Measurements from ENCODE around the gene PARVG.

Gene PARVG

GRCh38 chr22:44142421-44143104 is 38.2 kb upstream of the PARVG start:
- ChIA-PET POLR2A (no interaction called here), CTCF (no interaction called here)
- H3K36me3 ChIP-seq (ENCODE audit: control insufficient read depth in 2 of 2, insufficient read depth in 1 of 2, low read length in 2 of 2), result peaks cover 0 to 12% of the 10 kb centered on the region in 2 experiments; a peak in 1 of 3 replicates
- H3K27ac ChIP-seq (ENCODE audit: extremely low read depth, low read depth, low read length), result no peak overlapping the region
- no peaks in the 10 kb centered on the region for H3K9me3 ChIP-seq (ENCODE audit: control insufficient read depth, insufficient read depth, low read depth, low read length)
- H3K4me1 ChIP-seq (ENCODE audit: control insufficient read depth, insufficient read depth, low read length), result no peaks in the 10 kb centered on the region
- no peak overlapping the region for H3K4me3 ChIP-seq (ENCODE audit: low read depth, low read length)
- TF ChIP-seq ZNF423 (tag by site-specific recombination; IDR thresholded peaks at IDR 0.05) (0 out of 2 replicates have a peak, but pooled peaks have one; percentile 21), ZNF16 (tag by site-specific recombination; IDR thresholded peaks at IDR 0.05; ENCODE audit: low read depth) (peak; percentile 84), KLF7 (tag by site-specific recombination; IDR thresholded peaks at IDR 0.05; ENCODE audit: borderline replicate concordance) (no peak)

DNA sequence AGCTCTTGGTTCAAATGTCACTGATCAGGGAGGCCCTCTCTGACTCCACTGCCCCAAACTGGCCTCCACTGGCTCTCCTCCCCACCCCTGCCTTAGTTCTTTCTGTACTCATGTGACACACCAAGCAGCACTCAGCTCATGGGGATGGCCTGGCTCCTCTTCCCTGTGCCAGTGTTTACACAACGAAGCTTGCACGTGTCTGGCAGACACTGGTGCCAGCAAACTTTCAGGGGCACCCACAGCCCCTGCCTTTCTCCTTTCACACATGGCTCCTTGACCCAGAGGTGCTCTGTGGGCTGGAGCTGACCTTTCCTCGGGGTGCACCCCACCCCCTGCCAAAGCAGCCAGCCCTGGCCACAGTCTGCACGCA is 37.6 kb upstream of the PARVG start:
- TF ChIP-seq ZNF501 (tag by site-specific recombination; IDR thresholded peaks at IDR 0.05) (no peak), KLF9 (tag by site-specific recombination; IDR thresholded peaks at IDR 0.05; ENCODE audit: low read depth) (no peak), ZNF155 (tag by site-specific recombination; IDR thresholded peaks at IDR 0.05) (no peak), ZNF175 (tag by site-specific recombination; IDR thresholded peaks at IDR 0.05) (no peak), ZSCAN16 (tag by site-specific recombination; IDR thresholded peaks at IDR 0.05) (no peak), PRDM10 (tag by site-specific recombination; IDR thresholded peaks at IDR 0.05) (no peak), MZF1 (tag by site-specific recombination; IDR thresholded peaks at IDR 0.05; ENCODE audit: borderline replicate concordance) (no peak; the same call in 1 of the 2 replicates)
- TF ChIP-seq, protein P1, sequence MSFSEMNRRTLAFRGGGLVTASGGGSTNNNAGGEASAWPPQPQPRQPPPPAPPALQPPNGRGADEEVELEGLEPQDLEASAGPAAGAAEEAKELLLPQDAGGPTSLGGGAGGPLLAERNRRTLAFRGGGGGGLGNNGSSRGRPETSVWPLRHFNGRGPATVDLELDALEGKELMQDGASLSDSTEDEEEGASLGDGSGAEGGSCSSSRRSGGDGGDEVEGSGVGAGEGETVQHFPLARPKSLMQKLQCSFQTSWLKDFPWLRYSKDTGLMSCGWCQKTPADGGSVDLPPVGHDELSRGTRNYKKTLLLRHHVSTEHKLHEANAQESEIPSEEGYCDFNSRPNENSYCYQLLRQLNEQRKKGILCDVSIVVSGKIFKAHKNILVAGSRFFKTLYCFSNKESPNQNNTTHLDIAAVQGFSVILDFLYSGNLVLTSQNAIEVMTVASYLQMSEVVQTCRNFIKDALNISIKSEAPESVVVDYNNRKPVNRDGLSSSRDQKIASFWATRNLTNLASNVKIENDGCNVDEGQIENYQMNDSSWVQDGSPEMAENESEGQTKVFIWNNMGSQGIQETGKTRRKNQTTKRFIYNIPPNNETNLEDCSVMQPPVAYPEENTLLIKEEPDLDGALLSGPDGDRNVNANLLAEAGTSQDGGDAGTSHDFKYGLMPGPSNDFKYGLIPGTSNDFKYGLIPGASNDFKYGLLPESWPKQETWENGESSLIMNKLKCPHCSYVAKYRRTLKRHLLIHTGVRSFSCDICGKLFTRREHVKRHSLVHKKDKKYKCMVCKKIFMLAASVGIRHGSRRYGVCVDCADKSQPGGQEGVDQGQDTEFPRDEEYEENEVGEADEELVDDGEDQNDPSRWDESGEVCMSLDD (tag by site-specific recombination; IDR thresholded peaks at IDR 0.05), result no peak
- ChIA-PET CTCF (no interaction called here), POLR2A (no interaction called here)
- Histone ChIP-seq H3K27ac (ENCODE audit: extremely low read depth, low read depth, low read length) (no peak overlapping the region), H3K9me3 (ENCODE audit: control insufficient read depth, insufficient read depth, low read depth, low read length) (no peaks in the 10 kb centered on the region), H3K4me1 (ENCODE audit: control insufficient read depth, insufficient read depth, low read length) (no peaks in the 10 kb centered on the region), H3K36me3 (ENCODE audit: control insufficient read depth in 2 of 2, insufficient read depth in 1 of 2, low read length in 2 of 2) (peaks cover 0 to 8% of the 10 kb centered on the region in 2 experiments; a peak in 1 of 3 replicates), H3K4me3 (ENCODE audit: low read depth, low read length) (no peak overlapping the region)

DNA sequence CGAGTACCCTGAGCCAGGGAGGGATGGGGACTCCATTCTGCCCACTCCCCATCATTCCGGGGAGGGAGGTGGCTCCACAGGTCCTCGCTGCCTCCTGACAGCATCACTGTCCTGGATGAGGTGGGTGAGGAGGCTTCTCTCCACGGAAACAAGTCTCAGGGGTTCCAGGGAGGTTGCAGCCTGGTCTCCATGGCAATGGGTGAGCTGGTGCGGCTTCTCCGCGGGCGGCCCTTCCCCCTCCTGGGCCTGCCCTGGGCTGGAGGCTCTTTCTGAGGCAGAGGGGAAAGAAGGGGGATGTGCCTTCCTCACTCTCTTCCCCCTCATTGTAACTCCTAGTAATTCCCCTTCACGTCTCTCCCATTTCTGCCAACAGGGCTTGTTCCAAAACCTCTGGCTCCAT is 37.1 kb upstream of the PARVG start:
- peaks cover 0 to 5% of the 10 kb centered on the region in 2 experiments; a peak in 1 of 3 replicates for H3K36me3 ChIP-seq (ENCODE audit: control insufficient read depth in 2 of 2, insufficient read depth in 1 of 2, low read length in 2 of 2)
- H3K4me3 ChIP-seq (ENCODE audit: low read depth, low read length), result no peak overlapping the region
- CTCF ChIA-PET, result no interaction called here
- no peaks in the 10 kb centered on the region for H3K9me3 ChIP-seq (ENCODE audit: control insufficient read depth, insufficient read depth, low read depth, low read length)
- no peaks in the 10 kb centered on the region for H3K4me1 ChIP-seq (ENCODE audit: control insufficient read depth, insufficient read depth, low read length)
- H3K27ac ChIP-seq (ENCODE audit: extremely low read depth, low read depth, low read length), result no peak overlapping the region
- POLR2A ChIA-PET, result no interaction called here
- TF ChIP-seq, protein P2, sequence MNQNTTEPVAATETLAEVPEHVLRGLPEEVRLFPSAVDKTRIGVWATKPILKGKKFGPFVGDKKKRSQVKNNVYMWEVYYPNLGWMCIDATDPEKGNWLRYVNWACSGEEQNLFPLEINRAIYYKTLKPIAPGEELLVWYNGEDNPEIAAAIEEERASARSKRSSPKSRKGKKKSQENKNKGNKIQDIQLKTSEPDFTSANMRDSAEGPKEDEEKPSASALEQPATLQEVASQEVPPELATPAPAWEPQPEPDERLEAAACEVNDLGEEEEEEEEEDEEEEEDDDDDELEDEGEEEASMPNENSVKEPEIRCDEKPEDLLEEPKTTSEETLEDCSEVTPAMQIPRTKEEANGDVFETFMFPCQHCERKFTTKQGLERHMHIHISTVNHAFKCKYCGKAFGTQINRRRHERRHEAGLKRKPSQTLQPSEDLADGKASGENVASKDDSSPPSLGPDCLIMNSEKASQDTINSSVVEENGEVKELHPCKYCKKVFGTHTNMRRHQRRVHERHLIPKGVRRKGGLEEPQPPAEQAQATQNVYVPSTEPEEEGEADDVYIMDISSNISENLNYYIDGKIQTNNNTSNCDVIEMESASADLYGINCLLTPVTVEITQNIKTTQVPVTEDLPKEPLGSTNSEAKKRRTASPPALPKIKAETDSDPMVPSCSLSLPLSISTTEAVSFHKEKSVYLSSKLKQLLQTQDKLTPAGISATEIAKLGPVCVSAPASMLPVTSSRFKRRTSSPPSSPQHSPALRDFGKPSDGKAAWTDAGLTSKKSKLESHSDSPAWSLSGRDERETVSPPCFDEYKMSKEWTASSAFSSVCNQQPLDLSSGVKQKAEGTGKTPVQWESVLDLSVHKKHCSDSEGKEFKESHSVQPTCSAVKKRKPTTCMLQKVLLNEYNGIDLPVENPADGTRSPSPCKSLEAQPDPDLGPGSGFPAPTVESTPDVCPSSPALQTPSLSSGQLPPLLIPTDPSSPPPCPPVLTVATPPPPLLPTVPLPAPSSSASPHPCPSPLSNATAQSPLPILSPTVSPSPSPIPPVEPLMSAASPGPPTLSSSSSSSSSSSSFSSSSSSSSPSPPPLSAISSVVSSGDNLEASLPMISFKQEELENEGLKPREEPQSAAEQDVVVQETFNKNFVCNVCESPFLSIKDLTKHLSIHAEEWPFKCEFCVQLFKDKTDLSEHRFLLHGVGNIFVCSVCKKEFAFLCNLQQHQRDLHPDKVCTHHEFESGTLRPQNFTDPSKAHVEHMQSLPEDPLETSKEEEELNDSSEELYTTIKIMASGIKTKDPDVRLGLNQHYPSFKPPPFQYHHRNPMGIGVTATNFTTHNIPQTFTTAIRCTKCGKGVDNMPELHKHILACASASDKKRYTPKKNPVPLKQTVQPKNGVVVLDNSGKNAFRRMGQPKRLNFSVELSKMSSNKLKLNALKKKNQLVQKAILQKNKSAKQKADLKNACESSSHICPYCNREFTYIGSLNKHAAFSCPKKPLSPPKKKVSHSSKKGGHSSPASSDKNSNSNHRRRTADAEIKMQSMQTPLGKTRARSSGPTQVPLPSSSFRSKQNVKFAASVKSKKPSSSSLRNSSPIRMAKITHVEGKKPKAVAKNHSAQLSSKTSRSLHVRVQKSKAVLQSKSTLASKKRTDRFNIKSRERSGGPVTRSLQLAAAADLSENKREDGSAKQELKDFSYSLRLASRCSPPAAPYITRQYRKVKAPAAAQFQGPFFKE (tag by site-specific recombination; IDR thresholded peaks at IDR 0.05; ENCODE audit: borderline replicate concordance), result no peak
- TF ChIP-seq, protein P3, sequence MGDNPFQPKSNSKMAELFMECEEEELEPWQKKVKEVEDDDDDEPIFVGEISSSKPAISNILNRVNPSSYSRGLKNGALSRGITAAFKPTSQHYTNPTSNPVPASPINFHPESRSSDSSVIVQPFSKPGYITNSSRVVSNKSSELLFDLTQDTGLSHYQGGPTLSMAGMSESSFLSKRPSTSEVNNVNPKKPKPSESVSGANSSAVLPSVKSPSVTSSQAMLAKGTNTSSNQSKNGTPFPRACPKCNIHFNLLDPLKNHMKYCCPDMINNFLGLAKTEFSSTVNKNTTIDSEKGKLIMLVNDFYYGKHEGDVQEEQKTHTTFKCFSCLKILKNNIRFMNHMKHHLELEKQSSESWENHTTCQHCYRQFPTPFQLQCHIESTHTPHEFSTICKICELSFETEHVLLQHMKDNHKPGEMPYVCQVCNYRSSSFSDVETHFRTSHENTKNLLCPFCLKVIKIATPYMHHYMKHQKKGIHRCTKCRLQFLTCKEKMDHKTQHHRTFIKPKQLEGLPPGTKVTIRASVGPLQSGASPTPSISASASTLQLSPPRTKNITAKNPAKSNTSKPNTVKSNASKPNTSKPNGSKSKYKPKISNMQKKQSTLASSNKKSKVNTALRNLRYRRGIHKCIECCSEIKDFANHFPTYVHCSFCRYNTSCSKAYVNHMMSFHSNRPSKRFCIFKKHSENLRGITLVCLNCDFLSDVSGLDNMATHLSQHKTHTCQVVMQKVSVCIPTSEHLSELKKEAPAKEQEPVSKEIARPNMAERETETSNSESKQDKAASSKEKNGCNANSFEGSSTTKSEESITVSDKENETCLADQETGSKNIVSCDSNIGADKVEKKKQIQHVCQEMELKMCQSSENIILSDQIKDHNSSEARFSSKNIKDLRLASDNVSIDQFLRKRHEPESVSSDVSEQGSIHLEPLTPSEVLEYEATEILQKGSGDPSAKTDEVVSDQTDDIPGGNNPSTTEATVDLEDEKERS (tag by site-specific recombination; IDR thresholded peaks at IDR 0.05), result no peak
- no peak for TF ChIP-seq FEZF1 (tag by site-specific recombination; IDR thresholded peaks at IDR 0.05)
- TF ChIP-seq ZNF223 (tag by site-specific recombination; IDR thresholded peaks at IDR 0.05), result no peak
